ENCODE results near the gene AKAP6.
"Not testable (repeated sequence)": the region's sequence is repeated elsewhere in the genome, so short reads cannot be mapped to it uniquely, and the experiment has no call there.

AKAP6 gene

DNA sequence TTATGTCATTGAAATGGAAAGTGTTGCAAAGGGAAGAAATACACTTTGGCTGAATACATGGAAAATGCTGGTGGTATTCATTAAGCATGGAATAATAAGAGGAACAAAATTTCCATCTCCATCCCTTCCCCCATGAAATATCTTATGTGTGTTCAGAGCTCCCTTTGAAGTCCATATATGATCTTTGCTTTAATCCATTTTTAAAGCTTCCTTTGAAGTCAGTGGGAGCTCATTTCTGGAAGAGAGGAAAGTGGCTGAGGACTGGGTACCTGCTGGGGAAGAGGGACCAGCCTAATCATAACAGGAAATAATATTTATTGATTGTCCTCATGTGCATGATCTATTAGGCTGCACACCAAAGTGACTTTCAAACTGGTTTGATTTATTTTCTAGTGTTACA is 49.2 kb downstream of the AKAP6 start:
- H3K4me1 Mint-ChIP-seq = no peaks in the 10 kb centered on the region
- H3K9me3 Mint-ChIP-seq = peaks cover 6% of the 10 kb centered on the region
- H3K4me3 Mint-ChIP-seq = no peak overlapping the region
- ATAC-seq (no peak), DNase-seq (ENCODE audit: low spot score in 2 of 2) (no peak)
- no peaks in the 10 kb centered on the region for H3K36me3 Mint-ChIP-seq
- no peak overlapping the region for H3K27ac Mint-ChIP-seq

DNA sequence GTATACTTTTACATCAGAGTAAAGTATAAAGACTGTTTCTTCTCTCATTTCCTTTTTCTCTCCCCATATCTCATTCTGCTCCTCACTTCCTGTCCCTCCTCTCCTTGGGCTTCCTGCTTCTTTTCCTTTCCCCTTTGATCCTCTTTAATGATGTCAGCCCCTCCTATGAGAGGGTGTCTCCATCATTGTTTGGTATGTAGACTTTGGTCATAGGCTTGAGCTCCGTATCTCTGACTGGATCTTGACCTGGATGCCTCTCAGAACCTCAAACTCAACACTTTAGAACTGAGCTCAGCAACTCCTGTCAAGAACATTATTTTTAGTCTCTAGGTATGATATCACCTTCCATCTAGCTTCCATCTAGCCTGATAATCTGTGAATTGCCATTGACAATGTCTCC is 50.3 kb downstream of the AKAP6 start:
- H3K36me3 Mint-ChIP-seq = no peaks in the 10 kb centered on the region
- DNase-seq (ENCODE audit: low spot score in 2 of 2) (no peak), ATAC-seq (no peak)
- no peak overlapping the region for H3K27ac Mint-ChIP-seq
- H3K4me3 Mint-ChIP-seq = no peak overlapping the region
- peaks cover 6% of the 10 kb centered on the region for H3K9me3 Mint-ChIP-seq
- no peaks in the 10 kb centered on the region for H3K4me1 Mint-ChIP-seq

DNA sequence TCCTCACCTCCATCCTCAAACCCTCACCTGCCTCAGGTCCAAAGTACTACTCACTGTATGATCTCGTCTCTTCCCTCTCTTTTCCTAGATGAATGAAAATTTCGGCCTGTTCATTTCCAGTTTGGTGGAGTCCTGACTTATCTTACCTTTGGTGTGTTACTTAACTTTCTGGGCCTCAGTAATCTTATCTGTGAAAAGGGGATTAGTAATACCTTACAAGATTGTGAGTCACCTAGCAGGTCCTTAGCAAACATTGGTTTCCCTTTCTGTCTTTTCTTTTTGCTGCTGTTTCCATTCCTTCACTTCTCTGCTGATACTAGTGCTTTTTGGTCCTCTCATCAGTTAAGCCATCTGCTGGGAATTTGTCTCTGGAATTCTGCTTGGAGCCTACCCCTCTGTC is 52.8 kb downstream of the AKAP6 start:
- DNase-seq (ENCODE audit: low spot score in 2 of 2) (no peak), ATAC-seq (no peak)

DNA sequence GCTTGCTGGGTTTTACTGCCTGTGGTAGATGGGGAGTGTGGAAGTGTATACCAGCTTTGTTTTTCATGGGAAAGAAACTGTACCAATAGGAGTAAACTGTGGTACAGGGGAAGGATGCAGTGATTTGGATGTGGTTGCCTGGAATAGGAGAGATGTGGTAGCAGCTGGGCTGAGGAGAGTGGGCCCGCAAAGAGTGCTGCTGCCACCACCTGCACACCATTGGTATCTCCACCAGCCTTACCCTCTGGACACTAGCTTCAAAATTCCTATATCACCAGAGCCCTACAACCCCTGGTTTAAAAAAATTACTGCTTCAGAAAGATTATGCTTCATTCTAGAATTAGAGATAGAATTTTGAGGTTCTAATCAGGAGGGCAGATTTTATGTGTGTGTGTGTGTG is 53.6 kb downstream of the AKAP6 start:
- DNase-seq (ENCODE audit: low spot score in 2 of 2) (no peak), ATAC-seq (no peak)
- Mint-ChIP-seq H3K9me3 (peaks cover 6% of the 10 kb centered on the region), H3K36me3 (no peaks in the 10 kb centered on the region), H3K4me3 (no peak overlapping the region), H3K4me1 (no peaks in the 10 kb centered on the region), H3K27ac (no peak overlapping the region)

More for the DNA sequence above, 52.8 kb downstream of the AKAP6 start:
- Mint-ChIP-seq H3K4me1 (no peaks in the 10 kb centered on the region), H3K36me3 (no peaks in the 10 kb centered on the region), H3K27ac (no peak overlapping the region), H3K9me3 (peaks cover 6% of the 10 kb centered on the region), H3K4me3 (no peak overlapping the region)

DNA sequence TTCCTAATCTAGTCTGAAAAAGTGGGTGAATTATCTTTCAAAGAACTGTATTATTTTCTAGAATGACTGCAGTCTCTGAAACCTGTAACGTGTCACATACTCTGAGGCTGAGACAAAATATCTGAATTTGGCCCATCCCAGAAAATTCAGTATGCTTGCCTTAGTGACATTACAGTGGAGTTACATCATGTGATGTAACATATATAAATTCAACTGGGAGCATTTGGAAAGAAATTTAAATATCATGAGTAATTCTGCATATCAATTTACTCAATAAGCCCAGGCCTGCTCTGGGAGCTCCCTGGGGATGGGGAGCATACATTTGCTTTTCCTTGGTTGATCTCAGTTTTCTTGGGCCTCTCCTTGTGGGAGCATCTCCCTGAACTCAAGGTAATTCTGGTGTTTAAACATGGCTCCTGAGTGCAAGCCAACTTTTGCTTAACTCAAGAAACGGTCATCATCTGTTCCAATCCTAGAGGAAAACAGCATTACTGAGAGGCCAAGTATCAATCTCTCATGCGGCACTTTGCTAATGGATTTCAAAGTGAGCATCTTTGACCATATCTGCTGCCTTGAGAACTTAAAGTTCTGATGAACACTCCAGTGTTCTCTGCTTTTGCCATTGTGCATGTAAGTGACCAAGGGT is 54.4 kb downstream of the AKAP6 start:
- Mint-ChIP-seq H3K36me3 (no peaks in the 10 kb centered on the region), H3K27ac (no peak overlapping the region), H3K4me1 (no peaks in the 10 kb centered on the region), H3K9me3 (peaks cover 11% of the 10 kb centered on the region), H3K4me3 (no peak overlapping the region)
- ATAC-seq (no peak), DNase-seq (ENCODE audit: low spot score in 2 of 2) (no peak)

DNA sequence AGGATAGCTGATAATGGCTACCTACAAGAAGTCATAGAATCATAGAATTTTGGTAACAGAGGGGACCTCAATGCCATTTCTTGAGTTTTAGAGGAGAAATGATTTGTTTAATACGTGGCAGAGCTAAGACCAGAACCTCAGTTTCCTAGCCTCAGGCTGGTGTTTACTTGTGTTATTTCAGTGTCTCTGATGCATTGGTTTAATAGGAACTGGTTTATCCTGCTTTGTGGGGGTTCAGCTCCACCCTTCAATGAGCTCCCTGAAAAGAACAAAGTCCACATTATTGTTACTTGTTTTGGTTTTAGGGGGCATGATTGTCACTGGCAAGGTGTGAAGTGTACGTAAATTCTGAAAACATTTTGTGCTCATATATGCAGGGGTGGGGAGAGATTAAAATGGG is 55.4 kb downstream of the AKAP6 start:
- peaks cover 10% of the 10 kb centered on the region for H3K9me3 Mint-ChIP-seq
- no peak overlapping the region for H3K27ac Mint-ChIP-seq
- DNase-seq (ENCODE audit: low spot score in 2 of 2) (no peak), ATAC-seq (no peak)
- no peaks in the 10 kb centered on the region for H3K4me1 Mint-ChIP-seq
- no peak overlapping the region for H3K4me3 Mint-ChIP-seq
- H3K36me3 Mint-ChIP-seq = no peaks in the 10 kb centered on the region

DNA sequence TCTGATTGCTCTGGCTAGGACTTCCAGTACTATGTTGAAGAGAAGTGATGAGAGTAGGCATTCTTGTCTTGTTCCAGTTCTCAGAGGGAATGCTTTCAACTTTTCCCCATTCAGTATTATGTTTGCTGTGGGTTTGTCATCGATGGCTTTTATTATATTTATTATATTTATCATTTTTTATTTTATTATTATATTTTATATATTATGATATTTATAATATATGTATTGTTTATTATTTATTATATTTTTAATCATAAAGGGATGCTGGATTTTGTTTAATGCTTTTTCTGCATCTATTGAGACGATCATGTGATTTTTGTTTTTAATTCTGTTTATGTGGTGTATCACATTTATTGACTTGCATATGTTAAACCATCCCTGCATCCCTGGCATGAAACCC is 58.2 kb downstream of the AKAP6 start:
- H3K4me1 Mint-ChIP-seq; H3K36me3 Mint-ChIP-seq; H3K4me3 Mint-ChIP-seq; H3K9me3 Mint-ChIP-seq; ATAC-seq; DNase-seq (ENCODE audit: low spot score in 2 of 2); H3K27ac Mint-ChIP-seq: not testable (repeated sequence)

DNA sequence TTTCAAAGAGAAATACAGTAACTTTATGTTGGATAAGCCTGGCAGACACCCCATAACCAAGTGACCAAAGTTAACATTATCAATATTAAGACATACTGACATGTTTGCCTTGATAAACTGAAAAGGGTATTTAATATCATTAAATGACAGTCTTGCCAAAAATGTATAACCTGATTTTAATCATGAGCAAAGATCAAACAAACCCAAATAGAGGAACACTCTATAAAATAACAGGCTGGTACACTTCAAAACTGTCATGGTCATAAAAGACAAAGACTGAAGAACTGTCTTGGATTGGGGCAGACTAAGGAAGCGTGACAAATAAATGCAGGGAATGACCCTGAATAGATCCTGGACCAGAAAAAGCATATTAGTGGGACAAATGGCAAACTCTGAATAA is 64.0 kb downstream of the AKAP6 start:
- H3K27ac Mint-ChIP-seq = no peak overlapping the region
- ATAC-seq = no peak
- DNase-seq (ENCODE audit: low spot score in 2 of 2) = no peak
- peaks cover 5% of the 10 kb centered on the region for H3K9me3 Mint-ChIP-seq
- no peak overlapping the region for H3K4me3 Mint-ChIP-seq
- no peaks in the 10 kb centered on the region for H3K36me3 Mint-ChIP-seq
- no peaks in the 10 kb centered on the region for H3K4me1 Mint-ChIP-seq

DNA sequence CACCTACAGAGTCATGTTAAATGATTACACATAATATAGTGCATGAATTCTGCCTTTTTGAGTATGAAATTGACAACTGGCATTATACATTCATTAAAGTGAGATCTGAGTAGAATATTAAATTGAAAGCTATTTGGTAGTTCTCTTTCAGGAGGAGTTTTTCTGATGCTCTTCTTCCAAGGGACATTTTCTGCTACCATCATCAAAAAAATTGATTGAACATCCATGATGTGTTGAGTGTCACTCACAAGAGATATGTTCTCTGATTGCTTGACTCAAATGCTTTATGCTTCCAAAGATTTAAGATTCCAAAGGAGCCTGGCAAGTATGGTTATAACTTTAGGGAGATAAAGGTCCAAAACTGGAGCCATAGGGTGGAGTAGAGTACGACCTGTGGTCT is 64.9 kb downstream of the AKAP6 start:
- DNase-seq (ENCODE audit: low spot score in 2 of 2) = no peak
- H3K9me3 Mint-ChIP-seq = peaks cover 2% of the 10 kb centered on the region
- no peak overlapping the region for H3K4me3 Mint-ChIP-seq
- H3K36me3 Mint-ChIP-seq = no peaks in the 10 kb centered on the region
- no peak overlapping the region for H3K27ac Mint-ChIP-seq
- no peak for ATAC-seq
- H3K4me1 Mint-ChIP-seq = no peaks in the 10 kb centered on the region

DNA sequence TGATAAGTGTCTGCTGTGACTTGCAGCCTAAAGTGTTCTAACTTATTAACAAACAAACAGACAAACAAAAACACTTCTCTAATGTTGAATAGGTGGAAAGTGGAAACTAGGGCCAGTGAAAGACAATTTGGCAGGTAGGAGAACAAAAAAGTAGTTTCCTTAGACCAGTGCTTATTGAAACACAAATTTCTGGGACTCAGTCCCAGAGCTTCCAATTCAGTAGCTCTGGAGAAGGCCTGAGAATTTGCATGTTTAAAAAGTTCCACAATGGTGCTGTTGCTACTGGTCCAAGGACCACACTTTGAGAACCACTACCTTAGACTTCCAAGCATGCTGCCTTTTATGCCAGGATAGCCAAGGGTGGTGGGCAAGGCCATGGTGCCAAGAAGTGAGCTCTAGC is 67.8 kb downstream of the AKAP6 start:
- no peak overlapping the region for H3K4me3 Mint-ChIP-seq
- no peak for DNase-seq (ENCODE audit: low spot score in 2 of 2)
- H3K4me1 Mint-ChIP-seq = no peaks in the 10 kb centered on the region
- ATAC-seq = no peak
- H3K36me3 Mint-ChIP-seq = no peaks in the 10 kb centered on the region
- peaks cover 2% of the 10 kb centered on the region for H3K9me3 Mint-ChIP-seq
- no peak overlapping the region for H3K27ac Mint-ChIP-seq

DNA sequence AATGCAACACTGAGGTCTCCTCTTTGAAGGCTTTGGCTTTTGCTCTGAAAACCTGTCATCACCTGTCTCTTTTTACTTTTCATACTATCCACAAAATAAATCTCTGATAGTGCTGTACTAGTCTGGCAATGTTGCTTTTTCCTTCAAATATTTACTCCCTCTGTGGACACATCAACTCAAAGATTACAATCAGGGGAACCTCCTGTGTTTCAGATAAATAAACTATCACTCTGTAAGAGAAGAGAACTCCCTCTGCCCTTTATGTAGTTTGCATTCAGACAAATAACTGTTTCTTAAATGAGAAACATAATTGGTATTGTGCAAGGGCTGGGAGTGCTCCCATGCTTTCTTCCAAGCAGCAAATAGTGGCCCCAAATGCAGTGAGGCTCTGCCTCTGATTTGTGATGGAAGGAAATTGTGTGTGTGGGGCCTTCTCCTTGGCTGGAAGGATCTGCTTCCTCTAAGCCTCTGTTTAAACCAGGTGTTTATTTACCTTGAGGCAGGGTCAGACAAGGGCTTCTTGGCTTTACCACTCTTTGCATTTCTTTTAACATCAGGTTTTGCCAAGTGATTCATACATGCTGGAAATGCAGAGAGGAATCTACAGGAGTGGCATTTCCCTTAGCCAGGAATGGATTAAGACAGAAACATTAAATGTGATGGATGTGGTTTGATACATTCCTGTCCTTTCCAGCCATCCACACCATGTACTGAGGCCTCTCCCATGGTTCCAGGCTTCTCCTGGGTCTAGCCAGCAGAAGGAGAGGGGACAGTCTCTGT is 69.0 kb downstream of the AKAP6 start:
- no peak overlapping the region for H3K27ac Mint-ChIP-seq
- DNase-seq (ENCODE audit: low spot score in 2 of 2) (no peak), ATAC-seq (no peak)
- H3K9me3 Mint-ChIP-seq = no peaks in the 10 kb centered on the region
- no peaks in the 10 kb centered on the region for H3K36me3 Mint-ChIP-seq
- no peak overlapping the region for H3K4me3 Mint-ChIP-seq
- no peaks in the 10 kb centered on the region for H3K4me1 Mint-ChIP-seq

DNA sequence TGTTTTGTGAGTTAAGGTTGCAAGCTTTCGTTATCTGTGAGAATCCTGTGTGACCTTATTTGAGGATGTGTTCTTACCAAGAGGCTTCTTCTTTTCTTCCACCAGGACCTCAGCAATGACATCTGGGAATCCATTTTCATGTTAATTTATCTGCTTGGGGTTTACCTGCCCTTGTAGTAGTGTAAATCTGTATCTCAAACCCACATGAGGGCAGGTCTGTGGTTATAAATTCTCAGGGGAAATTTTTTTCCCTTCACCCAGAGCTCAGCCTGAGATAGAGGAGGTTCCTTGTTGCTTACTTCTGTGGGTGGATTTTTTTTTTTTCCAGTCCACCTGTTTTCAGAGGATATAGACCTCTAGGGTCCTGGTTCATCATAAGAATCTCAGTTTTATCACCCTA is 70.8 kb downstream of the AKAP6 start:
- ATAC-seq (no peak), DNase-seq (ENCODE audit: low spot score in 2 of 2) (no peak)
- no peaks in the 10 kb centered on the region for H3K9me3 Mint-ChIP-seq
- no peak overlapping the region for H3K4me3 Mint-ChIP-seq
- H3K27ac Mint-ChIP-seq = no peak overlapping the region
- no peaks in the 10 kb centered on the region for H3K4me1 Mint-ChIP-seq
- no peaks in the 10 kb centered on the region for H3K36me3 Mint-ChIP-seq

DNA sequence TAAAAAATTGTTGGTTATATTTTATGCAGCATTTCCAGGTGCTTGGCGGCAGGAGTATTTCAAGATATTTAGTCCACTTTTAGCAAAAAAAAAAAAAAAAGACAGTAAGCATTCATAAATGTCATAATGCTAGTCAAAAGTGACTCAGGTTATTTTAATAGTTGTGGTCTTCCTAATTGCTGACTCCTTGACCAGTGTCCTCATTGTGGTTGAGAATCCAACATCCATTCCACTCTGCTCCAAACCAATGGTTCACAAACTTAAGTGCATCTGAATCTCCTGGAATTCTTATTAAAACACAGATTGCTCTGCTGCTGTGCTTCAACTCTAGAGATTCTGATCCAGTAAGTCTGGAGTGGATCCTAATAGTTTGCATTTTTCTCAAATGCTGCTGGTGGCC is 71.4 kb downstream of the AKAP6 start:
- no peaks in the 10 kb centered on the region for H3K4me1 Mint-ChIP-seq
- no peaks in the 10 kb centered on the region for H3K9me3 Mint-ChIP-seq
- DNase-seq (ENCODE audit: low spot score in 2 of 2) (no peak), ATAC-seq (no peak)
- no peak overlapping the region for H3K4me3 Mint-ChIP-seq
- no peak overlapping the region for H3K27ac Mint-ChIP-seq
- H3K36me3 Mint-ChIP-seq = no peaks in the 10 kb centered on the region

DNA sequence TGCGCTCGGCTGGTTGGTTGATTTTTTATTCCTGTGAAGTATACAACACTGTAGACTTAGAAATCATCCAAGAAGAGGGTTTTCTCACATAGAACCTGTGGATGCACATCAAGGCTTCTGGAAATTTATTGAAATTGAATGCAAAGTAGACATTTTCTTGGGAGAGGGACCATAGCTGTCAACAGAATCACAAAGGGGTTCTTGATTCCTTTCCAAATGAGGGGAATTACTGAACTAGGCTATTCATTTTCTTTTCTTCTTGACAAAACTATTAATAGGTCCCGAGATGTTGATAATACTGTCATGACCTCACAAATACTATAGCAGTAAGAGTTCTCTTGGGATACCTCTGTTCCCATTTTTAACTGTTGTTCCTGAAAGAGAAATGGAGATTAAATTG is 73.9 kb downstream of the AKAP6 start:
- no peaks in the 10 kb centered on the region for H3K4me1 Mint-ChIP-seq

DNA sequence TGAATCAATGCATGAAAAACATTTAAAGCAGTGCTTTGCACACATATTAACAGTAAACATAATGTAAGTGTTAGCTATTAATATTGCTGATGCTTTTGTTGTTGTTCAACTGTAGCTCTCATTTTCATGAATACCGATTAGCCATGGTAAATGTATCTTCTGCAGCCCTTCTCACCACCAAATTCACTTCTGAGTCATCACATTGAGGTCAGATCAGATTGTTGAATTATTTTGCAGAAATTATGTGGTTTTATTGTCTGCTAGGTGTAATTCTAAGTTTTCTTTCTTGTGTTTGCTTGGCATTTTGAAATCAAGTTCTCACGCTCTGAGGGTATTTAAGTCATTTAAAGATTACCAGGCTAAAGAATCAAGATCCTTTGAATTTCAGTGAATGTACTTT is 74.6 kb downstream of the AKAP6 start:
- Mint-ChIP-seq H3K27ac (no peak overlapping the region), H3K4me1 (no peaks in the 10 kb centered on the region), H3K36me3 (no peaks in the 10 kb centered on the region), H3K4me3 (no peak overlapping the region), H3K9me3 (no peaks in the 10 kb centered on the region)
- ATAC-seq (no peak), DNase-seq (ENCODE audit: low spot score in 2 of 2) (no peak)

More for the DNA sequence above, 73.9 kb downstream of the AKAP6 start:
- no peak overlapping the region for H3K4me3 Mint-ChIP-seq
- H3K27ac Mint-ChIP-seq = no peak overlapping the region
- no peak for DNase-seq (ENCODE audit: low spot score in 2 of 2)
- H3K9me3 Mint-ChIP-seq = no peaks in the 10 kb centered on the region
- ATAC-seq = no peak
- no peaks in the 10 kb centered on the region for H3K36me3 Mint-ChIP-seq

DNA sequence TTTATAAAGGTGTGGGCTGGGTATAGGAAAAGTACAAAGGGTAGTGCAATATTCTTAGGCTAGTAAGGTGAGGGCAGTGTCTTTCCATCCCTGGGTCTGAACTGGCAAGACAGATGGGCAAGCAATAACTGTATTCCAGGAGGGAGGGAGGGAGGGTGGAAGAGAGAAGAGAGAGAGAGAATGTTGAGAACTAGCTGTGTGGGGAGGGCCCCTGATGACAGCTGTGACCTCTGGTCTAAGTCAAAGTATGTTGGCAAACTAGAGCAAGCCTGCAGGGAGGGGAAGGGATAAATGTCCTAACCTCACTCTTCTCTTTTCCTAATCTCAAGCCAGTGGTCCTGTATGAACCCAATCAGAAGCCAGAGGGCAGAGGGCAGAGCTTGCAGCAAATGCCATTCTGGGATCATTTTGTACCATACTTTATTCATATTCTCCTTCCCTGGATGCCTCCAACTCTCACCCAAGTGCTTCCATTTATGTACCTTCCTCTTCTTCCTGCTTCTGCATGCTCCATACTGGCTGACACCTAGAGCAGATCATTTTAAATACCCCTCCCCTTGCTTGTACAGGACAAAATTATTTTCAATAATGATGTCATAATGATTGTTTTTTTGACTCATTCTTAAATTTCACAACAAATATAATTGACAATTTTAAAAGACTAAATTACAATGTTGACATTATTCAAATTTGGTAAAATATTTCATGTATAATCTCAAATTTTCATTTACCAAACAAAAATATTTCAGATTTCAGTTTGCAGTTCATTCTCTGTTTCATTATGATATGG is 75.9 kb downstream of the AKAP6 start:
- ATAC-seq (no peak), DNase-seq (ENCODE audit: low spot score in 2 of 2) (no peak)
- H3K4me3 Mint-ChIP-seq = no peak overlapping the region
- H3K27ac Mint-ChIP-seq = no peak overlapping the region
- H3K36me3 Mint-ChIP-seq = no peaks in the 10 kb centered on the region
- no peaks in the 10 kb centered on the region for H3K4me1 Mint-ChIP-seq
- no peaks in the 10 kb centered on the region for H3K9me3 Mint-ChIP-seq
